Measurements from ENCODE around the gene MGMT. TPM values are rescaled to one million over a fixed set of nuclear protein-coding genes. Genes with fewer than 3 reads are reported as not detected.

The MGMT gene
- total RNA-seq, 1 experiment from 2014 or later: 11.5 TPM

GRCh38 chr10:129646973-129647372 is 179.9 kb downstream of the MGMT start:
- no peak overlapping the region for H3K27ac ChIP-seq (ENCODE audit: low read depth, low read length)
- ChIA-PET RAD21 (ENCODE audit: low non-redundant PET in 1 of 2, low total read pairs in 2 of 2, uncharacterized antibody in 2 of 2, unreplicated experiment in 2 of 2) (no interaction called here), CTCF (no interaction called here), POLR2A (no interaction called here)
- no peak overlapping the region for H3K4me2 ChIP-seq (ENCODE audit: low read length)
- no peaks in the 10 kb centered on the region for H3K9me2 ChIP-seq (ENCODE audit: insufficient read depth)
- no peak overlapping the region for H3K4me3 ChIP-seq (replicated peaks in 1 of 2; ENCODE audit: low read depth in 1 of 2, low read length in 2 of 2)
- no peak overlapping the region for H3K9ac ChIP-seq (ENCODE audit: low read length)
- no peak overlapping the region for H2AFZ ChIP-seq (ENCODE audit: low read depth, low read length, poor library complexity, severe bottlenecking)
- no peaks in the 10 kb centered on the region for H4K20me1 ChIP-seq (ENCODE audit: insufficient read depth)
- no peaks in the 10 kb centered on the region for H3K36me3 ChIP-seq (ENCODE audit: control insufficient read depth in 1 of 2, insufficient read depth in 2 of 2, low read length in 2 of 2)
- no TSS peak for BruUV-seq (replicated peaks)
- H3K27me3 ChIP-seq (ENCODE audit: insufficient read depth, low read length): no peaks in the 10 kb centered on the region
- peaks cover 0 to 7% of the 10 kb centered on the region in 2 experiments; a peak in 1 of 4 replicates for H3K4me1 ChIP-seq (ENCODE audit: control insufficient read depth in 1 of 2, insufficient read depth in 2 of 2, low read length in 2 of 2)
- H3K79me2 ChIP-seq (ENCODE audit: insufficient read depth, low read length): no peaks in the 10 kb centered on the region
- H3K9me3 ChIP-seq (ENCODE audit: control insufficient read depth in 1 of 2, insufficient read depth in 1 of 2, low read depth in 1 of 2, low read length in 2 of 2): no peaks in the 10 kb centered on the region
- DNase-seq (ENCODE audit: low read depth, low spot score) (no peak), ATAC-seq (no peak)
- no peak for TF ChIP-seq REST (IDR thresholded peaks at IDR 0.05; ENCODE audit: low read depth)
- no peak for TF ChIP-seq CTCF (IDR thresholded peaks at IDR 0.05 in 2 of 3, conservative IDR thresholded peaks at IDR 0.05 in 1 of 3; ENCODE audit: borderline replicate concordance in 1 of 3, insufficient read depth in 1 of 3, low read depth in 2 of 3, low read length in 2 of 3)
- no peak for TF ChIP-seq TCF7L2 (IDR thresholded peaks at IDR 0.05; ENCODE audit: borderline replicate concordance, extremely low read depth, insufficient read depth, insufficient read length)
- no peak for TF ChIP-seq JUND (IDR thresholded peaks at IDR 0.05)
- no peak for TF ChIP-seq ELF1 (IDR thresholded peaks at IDR 0.05; ENCODE audit: borderline replicate concordance, low read depth)
- no peak for TF ChIP-seq FOSL1 (IDR thresholded peaks at IDR 0.05; ENCODE audit: low read depth)
- TF ChIP-seq EGR1 (IDR thresholded peaks at IDR 0.05; ENCODE audit: low read depth): no peak
- no peak for TF ChIP-seq ZFX (IDR thresholded peaks at IDR 0.05)
- TF ChIP-seq CBX3 (IDR thresholded peaks at IDR 0.05; ENCODE audit: low read depth): no peak
- TF ChIP-seq SP1 (IDR thresholded peaks at IDR 0.05; ENCODE audit: low read depth): no peak
- no peak for TF ChIP-seq ZNF274 (IDR thresholded peaks at IDR 0.05; ENCODE audit: low read depth, low read length)
- no peak for TF ChIP-seq CEBPB (IDR thresholded peaks at IDR 0.05; ENCODE audit: low read depth)
- no peak for TF ChIP-seq EZH2phosphoT487 (IDR thresholded peaks at IDR 0.05; ENCODE audit: borderline replicate concordance)
- TF ChIP-seq SIN3A (IDR thresholded peaks at IDR 0.05; ENCODE audit: low read depth): no peak
- no peak for TF ChIP-seq SRF (IDR thresholded peaks at IDR 0.05; ENCODE audit: low read depth)
- no peak for TF ChIP-seq ZBTB33 (IDR thresholded peaks at IDR 0.05; ENCODE audit: extremely low read depth, insufficient replicate concordance, low read length)
- TF ChIP-seq RAD21 (IDR thresholded peaks at IDR 0.05; ENCODE audit: low read depth): no peak
- intact Hi-C loops (cut with micrococcal nuclease): no loop called here
